Measurements from ENCODE around the gene NFATC1. TPM values are rescaled to one million over a fixed set of nuclear protein-coding genes. Genes with fewer than 3 reads are reported as not detected.

Gene NFATC1
- total RNA-seq, 4 donors from 2014 or later: 7.1 to 74.7 (median 28.4) TPM

DNA sequence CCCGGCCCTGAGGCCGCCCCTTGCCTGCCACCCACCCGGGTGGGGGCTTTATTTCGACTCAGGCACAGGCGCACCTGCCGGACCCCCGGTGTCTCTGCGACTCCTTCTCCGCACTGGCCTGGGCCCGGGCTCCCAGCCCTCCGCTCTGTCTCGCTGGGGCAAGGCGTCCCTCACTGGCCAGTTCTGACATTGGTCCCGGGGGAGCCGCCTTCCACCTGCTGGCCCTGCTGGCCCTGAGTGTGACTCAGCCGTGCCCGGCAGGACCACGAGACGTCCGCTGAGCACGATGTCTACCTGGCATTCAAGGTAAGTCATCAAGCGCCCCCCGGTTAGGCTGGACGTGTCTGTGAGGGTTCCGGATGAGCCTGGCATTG, 152.3 kb downstream of the NFATC1 start:
- ATAC-seq (no peak), DNase-seq (no peak)
- Histone ChIP-seq H3K27me3 (no peaks in the 10 kb centered on the region), H3K4me1 (no peaks in the 10 kb centered on the region), H3K27ac (no peak overlapping the region), H3K9me3 (no peaks in the 10 kb centered on the region), H3K4me3 (no peak overlapping the region), H3K36me3 (no peaks in the 10 kb centered on the region)
- no peak for TF ChIP-seq CTCF (IDR thresholded peaks at IDR 0.05 in 4 of 5, conservative IDR thresholded peaks at IDR 0.05 in 1 of 5)
- no peak for TF ChIP-seq POLR2A (IDR thresholded peaks at IDR 0.05)
- in situ Hi-C loops (cut with MboI; ENCODE audit: low sequenced_read_pairs in 4 of 4) (loop anchor here in 1 of 4 donors (25.0 kb wide), 1 partner anchor 89 kb away; no protein-coding TSS in a partner anchor), intact Hi-C loops (cut with DNase I; ENCODE audit: low total_unique reads) (no loop called here)

DNA sequence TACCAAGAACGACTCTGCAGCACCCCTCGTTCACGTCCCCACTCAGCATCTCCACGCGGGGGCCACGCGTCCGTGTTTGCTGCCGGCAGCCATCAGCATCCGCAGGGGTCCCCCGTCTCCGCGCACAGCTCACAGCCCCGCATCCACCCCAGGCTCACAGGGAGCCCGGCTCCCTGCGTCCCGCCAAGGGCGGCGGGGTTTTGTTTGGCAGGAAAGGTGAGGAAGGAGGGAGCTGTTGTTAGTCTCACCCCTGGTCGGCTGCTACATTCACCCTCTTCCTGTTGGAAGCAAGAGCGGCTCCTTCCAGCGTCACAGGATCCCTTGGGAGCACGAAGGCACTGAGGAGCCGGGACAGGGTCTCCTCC, 152.9 kb downstream of the NFATC1 start:
- DNase-seq: no peak
- Histone ChIP-seq H3K27me3 (no peaks in the 10 kb centered on the region), H3K9me3 (no peaks in the 10 kb centered on the region), H3K36me3 (no peaks in the 10 kb centered on the region), H3K4me1 (no peaks in the 10 kb centered on the region), H3K27ac (no peak overlapping the region), H3K4me3 (no peak overlapping the region)
- TF ChIP-seq POLR2A (IDR thresholded peaks at IDR 0.05): no peak
- TF ChIP-seq CTCF (IDR thresholded peaks at IDR 0.05 in 4 of 5, conservative IDR thresholded peaks at IDR 0.05 in 1 of 5): no peak
- intact Hi-C loops (cut with DNase I; ENCODE audit: low total_unique reads): no loop called here
- in situ Hi-C loops (cut with MboI; ENCODE audit: low sequenced_read_pairs in 4 of 4): loop anchor here in 1 of 4 donors (25.0 kb wide), 1 partner anchor 89 kb away; no protein-coding TSS in a partner anchor
- no peak for ATAC-seq

- Histone ChIP-seq H3K9me3 (no peaks in the 10 kb centered on the region), H3K27me3 (no peaks in the 10 kb centered on the region), H3K4me1 (no peaks in the 10 kb centered on the region), H3K36me3 (no peaks in the 10 kb centered on the region), H3K27ac (no peak overlapping the region), H3K4me3 (no peak overlapping the region)
- DNase-seq: no peak
- in situ Hi-C loops (cut with MboI; ENCODE audit: low sequenced_read_pairs in 4 of 4) (loop anchor here in 1 of 4 donors (25.0 kb wide), 1 partner anchor 88 kb away; no protein-coding TSS in a partner anchor), intact Hi-C loops (cut with DNase I; ENCODE audit: low total_unique reads) (no loop called here)
- ATAC-seq: no peak
- TF ChIP-seq CTCF (IDR thresholded peaks at IDR 0.05 in 4 of 5, conservative IDR thresholded peaks at IDR 0.05 in 1 of 5) (no peak), POLR2A (IDR thresholded peaks at IDR 0.05) (no peak)
Observed at GRCh38 chr18:79548986-79549637, 153.4 kb downstream of the NFATC1 start.

- H3K27ac ChIP-seq: no peak overlapping the region
- in situ Hi-C loops (cut with MboI; ENCODE audit: low sequenced_read_pairs in 4 of 4) (loop anchor here in 1 of 4 donors (25.0 kb wide), 1 partner anchor 88 kb away; no protein-coding TSS in a partner anchor), intact Hi-C loops (cut with DNase I; ENCODE audit: low total_unique reads) (no loop called here)
- TF ChIP-seq POLR2A (IDR thresholded peaks at IDR 0.05) (no peak), CTCF (IDR thresholded peaks at IDR 0.05 in 4 of 5, conservative IDR thresholded peaks at IDR 0.05 in 1 of 5) (no peak)
- H3K36me3 ChIP-seq: no peaks in the 10 kb centered on the region
- DNase-seq (no peak), ATAC-seq (no peak)
- H3K4me1 ChIP-seq: no peaks in the 10 kb centered on the region
- H3K4me3 ChIP-seq: no peak overlapping the region
- no peaks in the 10 kb centered on the region for H3K9me3 ChIP-seq
- H3K27me3 ChIP-seq: peaks cover 0 to under 1% (median 0%) of the 10 kb centered on the region in 3 donors
Observed at GRCh38 chr18:79549638-79550000, 153.9 kb downstream of the NFATC1 start.
